Mesothelial cell of epicardium (in vitro differentiated cells): ENCODE results near the gene TMEM198. TPM values are rescaled to one million over a fixed set of nuclear protein-coding genes. Genes with fewer than 3 reads are reported as not detected.
A peak's percentile ranks its signal among the peaks of the same experiment; 100 is the strongest.

Source experiments
- DNase-seq, 2 experiments: peaks; one replicate each; pipeline ENCODE4 v3.0.0; 2021; ENCODE audit warnings: low spot score in 2 of 2; ENCODE audit not compliant: unreplicated experiment in 2 of 2
- H3K27ac Mint-ChIP-seq: 2 replicates; pipeline ENCODE4 v1.8.0; 2021; ENCODE audit warnings: mixed read lengths
- H3K27me3 Mint-ChIP-seq: 2 replicates; pipeline ENCODE4 v1.8.0; 2021; ENCODE audit warnings: low read depth, mixed read lengths
- H3K36me3 Mint-ChIP-seq: 2 replicates; pipeline ENCODE4 v1.8.0; 2021; ENCODE audit warnings: mixed read lengths
- H3K4me1 Mint-ChIP-seq: 2 replicates; pipeline ENCODE4 v1.8.0; 2021; ENCODE audit warnings: mixed read lengths
- H3K4me3 Mint-ChIP-seq: 2 replicates; pipeline ENCODE4 v1.8.0; 2021; ENCODE audit warnings: mild to moderate bottlenecking, moderate library complexity, mixed read lengths
- H3K9me3 Mint-ChIP-seq: 2 replicates; pipeline ENCODE4 v1.8.0; 2021; ENCODE audit warnings: mixed read lengths
- total RNA-seq: library from RNA; stranded (reverse); gene quantifications from 3 replicates; pipeline ENCODE4 v1.2.1, GENCODE V29; 2021
- TF ChIP-seq, protein P1 (sequence below): fragments of 200-600 bp; sonication (generic); IDR thresholded peaks from one replicate; pipeline ENCODE4 v1.5.0; 2021; ENCODE audit warnings: antibody characterized with exemption; ENCODE audit not compliant: unreplicated experiment

TMEM198 gene
- 3.6 to 4.0 TPM (median 3.7 TPM) in 3 replicates for total RNA-seq

DNA sequence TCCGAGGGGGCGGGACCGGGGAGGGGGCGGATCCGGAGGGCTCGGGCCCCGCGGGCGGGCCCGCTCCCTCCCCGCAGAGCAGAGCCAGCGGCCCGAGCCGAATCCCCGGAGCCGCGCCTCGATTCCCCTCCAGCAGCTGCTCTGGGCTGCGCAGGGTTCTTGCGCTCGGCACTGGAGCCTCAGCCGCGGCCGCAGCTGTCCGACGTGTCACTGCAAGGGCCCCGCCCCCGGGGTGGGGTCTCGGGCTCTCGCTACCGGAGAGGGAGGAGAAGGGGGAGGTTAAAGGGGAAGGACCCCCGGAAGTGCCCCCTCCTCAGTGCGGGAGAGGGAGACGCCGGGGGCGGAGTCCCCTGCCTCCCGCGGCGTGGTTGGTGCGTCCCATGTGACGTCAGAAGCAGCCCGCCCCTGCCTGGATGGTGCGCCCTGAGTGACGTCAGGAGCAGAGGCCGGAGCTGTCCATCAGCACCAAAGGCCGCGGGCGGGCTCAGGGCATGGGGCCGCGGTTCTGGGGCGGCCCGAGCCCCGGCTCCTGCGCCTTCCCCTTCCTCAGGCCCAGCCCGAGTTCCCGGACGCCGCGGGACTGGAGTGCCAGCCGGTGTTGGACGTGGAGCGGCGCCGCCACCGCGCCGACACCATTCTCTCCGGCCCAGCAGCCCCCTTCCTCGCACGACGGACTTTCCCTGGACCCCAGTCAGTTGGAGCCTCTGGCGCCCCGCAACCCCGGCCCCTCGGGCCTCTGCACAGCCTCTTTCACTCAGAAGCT lies at the start of gene TMEM198, which contains the start of gene CHPF:
Gene TMEM198, plus strand, starts transcription at position 433 of the 763 bp plus-strand sequence. CDS start 700 bp downstream, outside the sequence.
Gene CHPF, minus strand, starts transcription at position 214 of the 763 bp plus-strand sequence. CDS start 271 bp downstream, outside the sequence.
- Mint-ChIP-seq H3K27ac (peak within 1 kb of the TSS; percentile 85), H3K4me1 (peaks cover 19% of the 10 kb centered on the region), H3K27me3 (peaks cover 10% of the 10 kb centered on the region), H3K9me3 (no peaks in the 10 kb centered on the region), H3K4me3 (peak within 1 kb of the TSS; percentile 80), H3K36me3 (peaks cover 5% of the 10 kb centered on the region)
- peak; percentile 97 to 98 for DNase-seq
- TF ChIP-seq, protein P1, sequence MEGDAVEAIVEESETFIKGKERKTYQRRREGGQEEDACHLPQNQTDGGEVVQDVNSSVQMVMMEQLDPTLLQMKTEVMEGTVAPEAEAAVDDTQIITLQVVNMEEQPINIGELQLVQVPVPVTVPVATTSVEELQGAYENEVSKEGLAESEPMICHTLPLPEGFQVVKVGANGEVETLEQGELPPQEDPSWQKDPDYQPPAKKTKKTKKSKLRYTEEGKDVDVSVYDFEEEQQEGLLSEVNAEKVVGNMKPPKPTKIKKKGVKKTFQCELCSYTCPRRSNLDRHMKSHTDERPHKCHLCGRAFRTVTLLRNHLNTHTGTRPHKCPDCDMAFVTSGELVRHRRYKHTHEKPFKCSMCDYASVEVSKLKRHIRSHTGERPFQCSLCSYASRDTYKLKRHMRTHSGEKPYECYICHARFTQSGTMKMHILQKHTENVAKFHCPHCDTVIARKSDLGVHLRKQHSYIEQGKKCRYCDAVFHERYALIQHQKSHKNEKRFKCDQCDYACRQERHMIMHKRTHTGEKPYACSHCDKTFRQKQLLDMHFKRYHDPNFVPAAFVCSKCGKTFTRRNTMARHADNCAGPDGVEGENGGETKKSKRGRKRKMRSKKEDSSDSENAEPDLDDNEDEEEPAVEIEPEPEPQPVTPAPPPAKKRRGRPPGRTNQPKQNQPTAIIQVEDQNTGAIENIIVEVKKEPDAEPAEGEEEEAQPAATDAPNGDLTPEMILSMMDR: no peak

GRCh38 chr2:219494952-219495530 lies 48.8 kb upstream of the TMEM198 start:
- Mint-ChIP-seq H3K27me3 (peaks cover 73% of the 10 kb centered on the region), H3K9me3 (no peaks in the 10 kb centered on the region), H3K4me1 (peaks cover 34% of the 10 kb centered on the region), H3K27ac (no peak overlapping the region), H3K4me3 (no peak overlapping the region), H3K36me3 (no peaks in the 10 kb centered on the region)
- TF ChIP-seq, protein P1: no peak
- no peak for DNase-seq

- H3K27me3 Mint-ChIP-seq: peaks cover 73% of the 10 kb centered on the region
- TF ChIP-seq, protein P1: peak; percentile 76
- peak; percentile 46 to 70 for DNase-seq
- peaks cover 40% of the 10 kb centered on the region for H3K4me1 Mint-ChIP-seq
- H3K9me3 Mint-ChIP-seq: no peaks in the 10 kb centered on the region
- no peak overlapping the region for H3K4me3 Mint-ChIP-seq
- H3K36me3 Mint-ChIP-seq: no peaks in the 10 kb centered on the region
- no peak overlapping the region for H3K27ac Mint-ChIP-seq
Measured at GRCh38 chr2:219495531-219496122, 48.2 kb upstream of the TMEM198 start.

- DNase-seq: no peak
- Mint-ChIP-seq H3K4me3 (peak overlapping the region; percentile 51), H3K9me3 (no peaks in the 10 kb centered on the region), H3K27ac (no peak overlapping the region), H3K4me1 (peaks cover 42% of the 10 kb centered on the region), H3K36me3 (no peaks in the 10 kb centered on the region), H3K27me3 (peaks cover 73% of the 10 kb centered on the region)
- TF ChIP-seq, protein P1: no peak
Measured at GRCh38 chr2:219496247-219496824, 47.5 kb upstream of the TMEM198 start.

GRCh38 chr2:219496825-219497494 lies 46.9 kb upstream of the TMEM198 start:
- peak overlapping the region; percentile 89 for H3K4me3 Mint-ChIP-seq
- no peak for DNase-seq
- no peaks in the 10 kb centered on the region for H3K36me3 Mint-ChIP-seq
- no peaks in the 10 kb centered on the region for H3K9me3 Mint-ChIP-seq
- peaks cover 67% of the 10 kb centered on the region for H3K27me3 Mint-ChIP-seq
- TF ChIP-seq, protein P1: no peak
- peaks cover 48% of the 10 kb centered on the region for H3K4me1 Mint-ChIP-seq
- H3K27ac Mint-ChIP-seq: no peak overlapping the region
